NOMO-1 treated with dmso at 0.1 percent for 144 hours (cell line): ENCODE results near the gene NFYB.
"Not testable (repeated sequence)": the region's sequence is repeated elsewhere in the genome, so short reads cannot be mapped to it uniquely, and the experiment has no call there.

Experiments
- DNase-seq: peaks from one replicate; lab custom pipeline; 2025; ENCODE audit not compliant: unreplicated experiment; lab: John Stamatoyannopoulos, UW

The NFYB gene

DNA sequence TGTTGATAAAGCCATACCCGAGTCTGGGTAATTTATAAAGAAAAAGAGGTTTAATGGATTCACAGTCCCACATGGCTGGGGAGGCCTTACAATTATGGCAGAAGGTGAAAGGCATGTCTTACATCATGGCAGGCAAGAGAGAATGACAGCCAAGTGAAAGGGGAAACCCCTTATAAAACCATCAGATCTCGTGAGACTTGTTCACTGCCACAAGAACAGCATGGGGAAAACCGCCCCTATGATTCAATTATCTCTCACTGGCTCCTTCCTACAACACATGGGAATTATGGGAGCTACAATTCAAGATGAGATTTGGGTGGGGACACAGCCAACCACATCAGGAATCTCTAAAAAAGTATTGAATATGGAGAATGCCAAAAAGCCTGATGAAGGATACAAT is 25.0 kb upstream of the NFYB start:
- DNase-seq: not testable (repeated sequence)

DNA sequence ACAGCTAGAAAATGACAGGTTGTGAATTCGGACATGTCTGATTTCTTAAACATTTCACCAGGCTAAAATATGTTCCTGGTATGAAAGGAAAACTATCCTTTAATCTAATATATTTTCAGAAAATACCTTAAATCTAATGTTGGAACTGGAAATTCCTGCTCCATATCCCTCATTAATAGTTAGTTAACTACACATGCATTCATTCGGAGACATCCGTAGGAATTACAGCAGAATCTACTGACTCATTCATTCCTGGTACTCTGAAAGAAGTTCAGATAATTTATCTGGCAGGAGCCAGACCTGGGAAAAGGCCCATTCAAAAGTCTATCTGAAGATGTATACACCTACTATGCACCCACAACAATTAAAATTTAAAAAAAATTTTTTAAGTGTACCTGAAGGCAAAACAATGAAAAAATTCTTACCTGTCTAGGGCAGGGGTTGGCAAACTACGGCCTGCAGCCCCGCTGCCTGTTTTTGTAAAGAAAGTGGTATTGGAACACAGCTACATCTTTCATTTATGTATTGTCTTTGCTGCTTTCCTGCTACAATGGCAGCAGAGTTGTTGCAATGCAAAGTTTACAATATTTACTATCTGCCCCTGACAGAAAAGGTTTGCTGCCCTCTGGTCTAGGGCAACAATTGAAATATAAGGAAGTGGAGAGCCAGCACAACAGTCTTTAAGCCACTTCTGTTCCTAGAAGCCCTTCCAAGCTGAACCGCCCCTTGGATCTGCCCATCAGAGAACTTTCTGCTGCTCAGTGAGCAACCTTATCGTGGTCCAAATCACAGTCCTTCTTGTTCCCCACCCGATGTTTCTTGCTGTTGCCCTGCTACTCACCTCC is 17.9 kb upstream of the NFYB start:
- DNase-seq: no peak

DNA sequence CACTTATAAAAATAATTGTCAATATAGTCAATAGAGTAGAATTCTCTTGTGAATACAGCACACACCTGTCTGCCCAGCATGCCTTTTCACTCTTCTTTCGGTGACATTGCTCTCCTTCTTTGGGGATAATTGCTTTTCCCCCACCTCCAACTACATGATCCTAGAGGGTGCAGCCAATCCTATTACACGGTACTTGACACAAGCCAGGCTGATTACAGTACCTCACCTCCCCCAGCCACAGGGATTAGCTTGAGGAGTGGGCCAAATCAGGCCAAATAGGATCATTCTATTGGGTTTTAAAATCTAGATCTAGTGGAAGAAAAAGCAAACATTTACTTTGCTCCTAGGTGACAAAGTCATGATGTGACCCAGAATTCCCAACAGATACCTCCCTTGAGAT is 16.8 kb upstream of the NFYB start:
- no peak for DNase-seq

DNA sequence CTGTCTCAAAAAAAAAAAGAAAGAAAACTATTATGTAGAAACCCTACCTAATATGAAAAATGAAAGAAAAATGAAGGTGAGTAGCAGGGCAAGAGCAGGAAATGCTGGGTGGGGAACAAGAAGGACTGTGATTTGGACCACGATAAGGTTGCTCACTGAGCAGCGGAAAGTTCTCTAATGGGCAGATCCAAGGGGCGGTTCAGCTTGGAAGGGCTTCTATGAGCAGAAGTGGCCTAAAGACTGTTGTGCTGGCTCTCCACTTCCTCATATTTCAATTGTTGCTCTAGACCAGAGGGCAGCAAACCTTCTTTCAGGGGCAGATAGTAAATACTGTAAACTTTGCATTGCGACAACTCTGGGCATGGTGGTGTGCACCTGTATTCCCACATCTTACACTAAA is 16.3 kb upstream of the NFYB start:
- DNase-seq: peak; percentile 48

DNA sequence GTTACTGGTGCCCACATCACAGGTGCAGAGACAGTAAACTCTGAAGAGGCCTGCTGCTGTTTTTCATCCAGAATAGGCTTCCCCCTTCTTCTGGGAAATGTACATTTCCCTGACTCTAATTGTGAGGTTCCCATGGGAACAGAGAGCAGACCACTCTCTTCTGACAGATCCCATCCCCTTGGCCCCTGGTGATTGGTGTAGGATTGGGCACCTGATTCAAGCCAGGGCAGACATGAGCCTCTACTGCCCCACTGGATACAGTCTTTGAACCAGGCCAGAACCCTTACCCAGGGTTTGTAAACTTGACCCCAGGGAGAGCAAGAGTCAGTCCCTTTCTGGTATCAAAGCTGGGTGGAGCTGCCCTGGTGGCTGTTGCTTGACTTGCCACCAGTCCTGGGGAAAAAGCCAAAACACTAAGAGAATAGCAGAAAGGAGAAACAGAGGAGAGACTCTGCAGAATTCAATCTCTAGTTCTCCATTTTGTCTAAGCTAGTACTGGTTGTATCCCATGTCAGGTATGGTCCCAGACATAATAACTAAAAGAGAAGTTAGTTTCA is 14.8 kb upstream of the NFYB start:
- no peak for DNase-seq

DNA sequence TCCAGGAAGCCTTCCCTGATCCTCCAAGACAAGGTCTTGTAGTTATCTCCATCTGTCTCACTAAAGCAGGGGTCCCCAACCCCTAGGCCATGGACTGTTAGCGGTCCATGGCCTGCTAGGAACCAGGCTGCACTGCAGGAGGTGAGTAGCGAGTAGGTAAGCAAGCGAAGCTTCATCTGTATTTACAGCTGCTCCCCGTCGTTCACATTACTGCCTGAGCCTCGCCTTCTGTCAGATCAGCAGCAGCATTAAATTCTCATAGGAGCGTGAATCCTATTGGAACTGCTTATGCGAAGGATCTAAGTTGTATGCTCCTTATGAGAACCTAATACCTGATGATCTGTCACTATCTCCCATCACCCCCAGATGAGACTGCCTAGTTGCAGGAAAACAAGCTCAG is 12.4 kb upstream of the NFYB start:
- DNase-seq: no peak

DNA sequence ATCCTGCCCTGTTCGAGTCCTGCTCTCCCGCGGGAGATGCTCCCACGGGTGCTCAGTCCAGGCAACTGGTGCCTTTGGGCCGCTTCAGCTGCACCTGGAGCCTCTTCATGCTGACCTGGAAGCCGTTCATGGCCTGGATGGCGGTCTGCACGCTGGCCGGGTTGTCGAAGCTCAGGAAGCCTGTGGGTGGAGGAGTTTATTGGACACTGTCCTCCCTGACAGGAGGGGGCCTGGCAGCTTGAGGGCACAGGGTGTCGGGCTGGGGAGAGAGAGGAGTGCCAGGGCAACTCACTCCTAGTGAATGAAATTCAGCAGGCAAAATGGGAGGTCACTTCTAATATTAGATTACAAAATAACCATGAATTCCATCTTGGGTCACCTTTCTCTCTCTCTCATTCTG is 9.3 kb upstream of the NFYB start:
- no peak for DNase-seq

DNA sequence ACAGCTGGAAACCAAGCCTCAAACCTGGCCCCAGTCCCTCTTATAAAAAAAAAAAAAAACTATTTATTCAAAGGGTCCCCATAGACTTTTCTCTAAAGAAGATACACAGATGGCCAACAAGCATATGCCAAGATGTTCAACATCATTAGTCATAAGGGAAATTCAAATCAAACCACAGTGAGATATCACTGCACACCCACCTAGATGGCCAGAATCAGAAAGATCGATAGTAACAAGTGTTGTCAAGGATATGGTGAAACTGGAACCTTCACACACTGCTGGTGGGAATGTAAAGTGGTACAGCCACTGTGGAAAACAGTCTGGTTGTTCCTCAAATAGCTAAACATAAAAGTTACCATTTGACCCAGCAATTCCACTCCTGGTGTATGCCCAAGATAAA is 5.9 kb upstream of the NFYB start:
- DNase-seq: no peak

DNA sequence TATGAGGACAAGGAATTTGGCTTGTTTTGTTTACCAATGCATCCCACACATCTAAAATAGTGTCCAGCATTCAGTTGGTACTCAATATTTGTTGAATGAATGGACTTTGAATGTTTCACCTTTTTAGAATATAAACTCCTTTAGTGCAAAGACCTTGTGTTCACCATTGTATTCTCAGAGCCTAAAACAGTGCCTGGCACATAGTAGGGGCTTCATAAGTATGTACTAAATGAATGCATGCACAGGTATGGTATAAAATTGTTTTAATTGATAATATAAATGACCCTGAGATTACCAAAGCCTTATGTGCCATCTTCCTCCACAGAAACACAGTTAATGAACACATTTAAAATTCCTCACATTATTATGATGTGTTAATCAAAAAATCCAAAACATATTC is 5.0 kb upstream of the NFYB start:
- no peak for DNase-seq

DNA sequence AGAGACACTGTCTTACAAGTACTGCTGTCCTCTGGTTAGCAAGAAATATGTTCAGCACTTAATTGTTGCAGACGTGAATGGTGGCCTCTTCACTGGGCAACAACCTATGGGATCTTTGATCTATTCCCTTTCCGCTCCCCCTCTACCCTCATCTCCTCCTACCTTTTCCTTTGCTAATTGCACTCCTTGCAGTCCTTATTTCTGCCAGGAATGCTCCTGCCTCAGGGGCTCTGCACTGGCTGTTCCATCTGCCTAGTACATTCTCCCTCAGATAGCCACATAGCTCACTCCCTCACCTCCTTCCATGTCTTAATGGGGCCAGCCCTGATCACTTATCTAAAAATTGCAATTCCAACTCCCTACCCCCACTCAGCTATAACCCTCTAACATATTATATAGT is 4.5 kb upstream of the NFYB start:
- DNase-seq: no peak

DNA sequence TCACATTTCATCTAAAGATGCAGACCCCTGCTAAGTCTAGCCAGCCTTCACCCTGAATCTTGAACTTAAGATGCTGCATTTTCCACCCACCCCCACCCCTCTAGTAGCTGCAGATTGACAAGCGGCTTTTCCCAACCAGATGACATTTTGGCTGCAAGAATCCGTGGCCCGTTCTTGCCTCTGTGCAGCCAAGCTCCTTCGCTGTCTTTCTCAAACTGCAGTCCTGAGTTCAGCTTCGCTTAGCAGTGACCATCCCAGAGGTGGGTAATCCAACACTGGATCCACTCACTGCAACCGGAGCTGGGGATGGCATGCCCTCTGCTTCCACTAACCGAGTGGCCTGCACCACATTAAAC is 765 bp upstream of the NFYB start:
- DNase-seq: no peak

DNA sequence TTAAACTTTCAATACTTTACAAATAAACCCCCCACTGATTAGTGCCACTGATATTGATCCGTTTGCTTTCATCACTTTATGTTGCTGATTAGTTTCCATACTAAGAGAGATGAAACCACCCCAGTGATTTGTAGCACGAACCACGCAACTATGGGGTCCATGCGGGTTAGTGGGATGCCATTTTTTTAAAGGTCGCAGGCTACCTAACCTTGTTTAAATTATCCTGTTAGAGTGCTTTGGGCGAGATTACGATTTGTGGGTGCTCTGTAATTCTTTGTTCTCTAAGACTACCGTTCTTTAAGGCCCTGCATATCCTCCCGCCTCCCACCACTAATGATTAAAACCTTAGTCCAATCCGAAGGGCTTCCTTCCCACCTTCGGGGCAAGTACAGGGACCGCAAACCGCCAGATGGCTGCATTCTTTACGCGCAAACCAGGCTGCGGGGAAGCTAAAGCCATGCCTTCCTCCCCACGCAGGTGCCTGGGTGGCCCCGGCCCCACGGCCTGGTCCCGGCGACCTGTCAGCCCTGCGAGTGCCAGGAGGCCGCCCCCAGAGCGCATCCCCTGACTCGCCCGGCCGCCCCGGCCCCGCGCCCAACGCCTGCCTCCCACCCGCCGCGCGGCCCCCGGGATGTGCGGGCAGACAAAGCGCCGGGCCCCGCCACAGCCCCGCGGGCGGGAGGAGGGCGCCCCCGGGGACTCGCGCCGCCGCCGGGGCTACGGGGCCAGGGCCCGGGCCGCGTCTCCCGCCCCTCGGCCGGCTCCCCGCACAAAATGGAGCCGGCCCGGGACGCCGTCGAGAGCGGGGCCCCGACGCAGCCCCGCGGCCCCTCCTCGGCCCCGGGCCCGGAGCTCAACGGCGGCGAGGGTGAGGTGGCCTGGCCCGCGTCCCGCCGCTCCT is 759 bp downstream of the NFYB start:
- DNase-seq: peak; percentile 11

DNA sequence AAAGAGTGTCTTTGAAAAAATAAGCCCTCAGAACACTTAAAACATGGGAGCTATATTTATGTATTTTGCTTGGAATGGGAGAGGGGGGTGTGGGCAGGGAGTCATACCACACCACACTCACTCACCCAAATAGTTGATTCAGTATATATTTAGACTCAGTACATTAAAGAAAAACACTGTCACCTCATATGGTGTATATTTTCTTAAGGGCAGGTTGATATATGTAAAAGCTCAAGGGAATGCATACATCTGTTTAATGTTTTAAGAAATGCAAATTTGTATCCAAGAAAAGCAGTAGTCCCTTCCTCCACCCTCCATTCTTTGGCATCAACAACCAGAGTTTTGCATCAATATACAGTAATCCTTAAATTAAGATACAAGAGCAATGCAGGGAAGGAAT is 1.4 kb downstream of the NFYB start:
- no peak for DNase-seq

DNA sequence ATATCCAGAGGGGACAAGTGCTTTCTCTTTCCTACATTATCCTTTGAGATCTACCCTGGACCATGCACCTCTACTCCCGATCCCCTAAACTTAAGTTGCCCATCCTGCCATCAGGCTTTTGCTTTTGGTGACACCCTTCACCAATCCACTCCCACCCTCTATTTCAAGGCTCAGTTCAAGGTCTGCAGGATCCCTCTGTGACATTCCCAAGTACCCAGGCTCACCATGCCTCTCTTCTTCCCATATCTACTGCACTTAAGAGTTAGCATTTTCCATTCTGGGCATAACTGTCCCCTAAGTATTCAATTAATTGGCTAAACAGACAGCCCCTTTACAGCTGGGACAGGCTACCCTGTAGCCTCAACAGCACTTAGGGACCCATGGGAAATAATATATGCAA is 3.1 kb downstream of the NFYB start:
- DNase-seq: no peak

DNA sequence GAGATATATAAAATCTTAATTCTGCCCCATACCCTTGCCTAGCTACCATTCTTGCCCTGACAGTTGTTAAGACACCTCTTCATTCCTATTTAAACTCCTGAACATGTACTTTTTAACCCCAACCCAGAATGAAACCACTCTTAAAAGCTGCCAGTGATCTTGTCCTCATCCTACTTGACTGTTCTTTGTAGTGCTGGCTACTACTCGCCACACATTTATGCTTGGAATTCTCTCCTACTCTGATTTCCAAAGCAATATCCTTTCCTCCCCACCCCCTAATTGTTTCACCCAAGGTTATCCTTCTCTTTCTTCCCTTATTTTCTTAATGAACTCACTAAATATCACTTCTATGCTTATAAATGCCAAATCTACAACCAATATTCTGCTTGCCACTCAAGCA is 4.1 kb downstream of the NFYB start:
- DNase-seq: no peak

DNA sequence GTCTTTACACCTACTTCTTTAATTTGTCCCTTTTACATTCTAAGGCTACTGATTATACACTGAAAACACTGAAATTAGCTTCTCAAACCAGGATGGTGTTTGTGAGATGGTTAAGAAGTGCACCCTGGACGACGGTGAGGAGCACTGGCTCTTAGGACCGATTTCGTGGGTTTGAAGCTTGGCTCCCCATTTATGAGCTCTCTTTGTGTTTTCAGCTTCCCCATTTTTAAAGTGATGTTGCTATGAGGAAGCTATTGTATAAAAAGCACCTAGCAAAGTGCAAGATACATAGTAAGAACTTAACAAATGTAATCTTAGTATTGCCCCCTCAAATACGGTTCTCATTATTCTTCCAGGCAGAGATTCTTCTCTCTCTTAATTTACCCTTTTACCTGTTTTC is 4.7 kb downstream of the NFYB start:
- DNase-seq: peak; percentile 2

DNA sequence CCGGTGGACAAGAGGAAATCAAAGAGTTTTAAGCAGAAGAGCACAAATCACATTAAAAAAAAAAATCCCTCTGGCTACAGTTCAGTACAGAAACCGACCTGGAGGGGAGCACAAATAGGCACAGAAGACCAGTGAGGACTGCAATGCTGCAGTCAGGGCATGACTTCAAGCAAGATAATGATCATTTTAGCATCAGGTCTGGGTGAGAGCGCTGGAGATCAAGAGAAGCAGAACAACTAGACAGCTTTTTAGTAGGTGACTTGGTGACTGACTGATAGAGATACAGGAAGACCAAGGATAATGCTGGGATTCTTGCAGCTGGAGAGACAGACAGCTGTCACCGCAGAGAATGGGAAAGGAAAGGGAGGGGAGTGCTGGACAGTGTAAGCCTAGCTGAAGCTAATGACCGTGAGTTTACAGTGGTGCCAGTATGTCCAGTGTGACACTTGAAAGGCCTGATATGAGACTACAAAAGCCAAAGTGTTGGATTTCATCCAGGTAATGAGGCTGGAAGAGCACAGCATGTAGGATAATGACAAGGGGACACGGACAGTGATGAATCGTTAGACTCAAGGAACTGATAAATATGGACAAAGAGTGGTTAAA is 5.6 kb downstream of the NFYB start:
- no peak for DNase-seq

DNA sequence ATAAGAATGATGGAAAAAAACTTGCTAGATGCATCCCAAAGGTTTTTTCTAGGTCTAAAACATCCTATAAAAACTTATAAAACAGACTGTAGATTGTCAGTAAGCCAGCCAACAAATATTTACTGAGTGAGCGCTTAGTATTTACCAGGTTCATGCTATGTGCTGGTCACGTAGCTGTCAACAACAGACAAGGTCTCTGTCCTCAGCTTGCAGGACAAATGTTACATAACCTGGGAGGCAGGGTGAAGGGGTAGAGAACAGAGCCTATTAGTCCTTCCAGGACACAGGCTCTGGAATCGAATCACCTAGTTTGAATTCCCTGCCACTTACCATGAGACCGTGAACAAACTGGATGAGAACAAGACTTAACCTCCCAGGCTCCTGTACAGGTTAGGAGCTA is 6.4 kb downstream of the NFYB start:
- DNase-seq: no peak

DNA sequence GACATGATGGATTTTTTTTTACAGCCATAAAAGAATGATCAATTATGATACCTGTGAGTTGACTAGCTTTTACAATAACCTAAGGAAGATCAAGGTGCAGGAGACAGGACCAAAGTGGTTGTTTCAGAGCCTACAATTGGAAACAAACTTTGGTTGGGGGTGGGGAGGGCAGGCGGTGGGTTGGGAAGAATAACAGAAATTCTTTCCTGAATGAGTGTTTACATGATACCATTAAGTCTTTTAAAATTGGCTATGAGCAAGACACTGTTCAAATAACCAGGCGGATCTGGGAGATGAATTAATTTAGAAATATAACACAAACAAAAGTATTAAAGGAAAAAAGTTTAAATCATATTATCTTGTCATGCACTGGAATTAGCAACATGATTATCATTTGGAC is 7.2 kb downstream of the NFYB start:
- DNase-seq: no peak

DNA sequence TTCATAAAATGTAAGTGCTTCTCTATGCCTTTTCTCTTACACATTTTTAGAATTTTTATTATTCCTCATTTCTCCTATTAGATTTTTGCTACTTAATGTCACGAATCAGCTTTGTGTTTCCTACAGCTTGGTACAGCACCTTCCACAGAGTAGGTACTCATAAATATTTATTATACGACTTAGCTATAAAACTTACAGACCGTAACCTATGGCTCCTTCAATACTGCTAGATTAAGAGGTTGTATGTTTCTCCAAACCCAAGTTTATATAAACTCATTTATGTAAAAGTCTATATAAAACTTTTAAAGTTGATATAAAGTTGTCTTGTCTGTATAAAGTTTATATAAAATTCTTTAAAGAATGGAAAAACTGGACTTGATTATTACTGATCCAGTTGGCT is 11.5 kb downstream of the NFYB start:
- DNase-seq: no peak

DNA sequence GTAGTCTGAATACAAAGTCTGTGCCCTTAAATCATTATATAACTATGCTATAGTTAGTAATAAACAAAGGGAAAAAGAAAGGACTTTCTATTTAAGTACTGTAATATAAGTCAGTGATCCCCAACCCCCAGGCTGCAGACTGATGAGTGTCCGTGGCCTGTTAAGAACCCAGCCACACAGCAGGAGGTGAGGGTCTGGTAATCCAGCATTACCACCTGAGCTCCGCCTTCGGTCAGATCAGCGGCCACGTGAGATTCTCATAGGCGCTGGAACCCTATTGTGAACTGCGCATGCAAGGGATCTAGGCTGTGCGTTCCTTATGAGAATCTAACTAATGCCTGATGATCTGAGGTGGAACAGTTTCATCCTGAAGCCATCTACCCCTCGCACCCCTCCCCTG is 15.7 kb downstream of the NFYB start:
- no peak for DNase-seq

DNA sequence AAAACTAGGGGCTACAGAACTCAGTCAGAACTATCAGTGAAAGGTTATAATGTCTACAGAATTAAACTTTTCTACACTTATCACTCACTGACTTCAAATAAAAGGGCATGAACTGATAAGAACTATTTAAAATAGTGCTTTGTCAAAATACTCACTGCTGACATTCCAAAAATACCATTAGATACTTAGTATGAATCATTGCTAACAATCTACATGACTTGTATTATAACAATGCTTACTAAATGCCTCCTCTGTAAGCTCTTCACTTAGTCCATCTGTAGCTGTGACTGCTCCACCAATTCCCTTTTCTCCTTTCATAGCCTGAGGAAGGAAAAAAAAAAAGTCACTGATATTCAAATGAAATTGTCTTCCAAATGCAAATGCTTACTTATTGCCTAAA is 17.0 kb downstream of the NFYB start:
- no peak for DNase-seq
